HG03103 (cell line): ENCODE results near the gene RGS12.

Experiments
- ATAC-seq: cut with Tn5 transposase; IDR thresholded peaks from one replicate; pipeline ENCODE4 v1.9.1; 2021; ENCODE audit warnings: low read depth; ENCODE audit not compliant: unreplicated experiment

The RGS12 gene

DNA sequence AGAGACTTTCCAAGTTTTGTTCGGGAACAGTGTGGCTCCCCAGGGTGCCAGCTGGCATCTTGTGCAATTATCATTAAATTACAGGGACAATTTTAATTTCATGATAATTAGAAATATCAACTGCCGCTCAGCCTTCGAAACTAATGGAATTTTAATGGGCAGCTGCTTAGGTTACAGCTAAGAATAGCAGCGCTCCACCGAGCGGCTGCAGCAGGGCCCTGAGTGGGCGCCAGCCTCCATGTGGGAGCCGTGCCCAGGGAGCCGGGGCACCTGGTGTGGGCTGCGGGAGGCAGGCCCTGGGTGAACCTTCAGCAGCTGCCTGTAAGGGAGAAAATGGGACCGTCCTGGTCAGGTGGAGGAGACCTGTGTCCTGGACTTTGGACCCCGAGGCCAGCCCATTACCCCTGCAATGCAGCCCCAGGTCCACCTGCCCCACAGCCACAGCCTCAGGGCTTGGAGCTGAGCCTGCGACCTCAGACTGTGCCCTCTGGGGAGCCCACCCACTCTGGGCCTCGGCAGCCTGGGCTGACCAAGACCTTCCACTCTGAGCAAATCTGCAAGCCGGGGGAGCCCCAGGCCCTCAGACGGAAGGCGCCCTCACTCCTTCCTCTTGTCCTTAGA, 22.7 kb upstream of the RGS12 start:
- no peak for ATAC-seq

- ATAC-seq = no peak
These were observed 21.7 kb upstream of the RGS12 start for GRCh38 chr4:3271131-3271530.

- no peak for ATAC-seq
These were observed 15.8 kb upstream of the RGS12 start for GRCh38 chr4:3276986-3277385.

- no peak for ATAC-seq
These were observed 12.4 kb upstream of the RGS12 start for GRCh38 chr4:3280466-3280865.

GRCh38 chr4:3283483-3283882, 9.3 kb upstream of the RGS12 start:
- ATAC-seq = no peak

GRCh38 chr4:3283916-3284315, 8.9 kb upstream of the RGS12 start:
- ATAC-seq = no peak

GRCh38 chr4:3284734-3285557, 7.9 kb upstream of the RGS12 start:
- ATAC-seq = no peak

- peak; percentile 83 for ATAC-seq
These were observed 7.1 kb upstream of the RGS12 start for GRCh38 chr4:3285558-3286334.

GRCh38 chr4:3286335-3287175, 6.3 kb upstream of the RGS12 start:
- ATAC-seq = peak; percentile 4

GRCh38 chr4:3287271-3287971, 5.4 kb upstream of the RGS12 start:
- no peak for ATAC-seq

- ATAC-seq = no peak
These were observed 4.8 kb upstream of the RGS12 start for GRCh38 chr4:3287972-3288570.

DNA sequence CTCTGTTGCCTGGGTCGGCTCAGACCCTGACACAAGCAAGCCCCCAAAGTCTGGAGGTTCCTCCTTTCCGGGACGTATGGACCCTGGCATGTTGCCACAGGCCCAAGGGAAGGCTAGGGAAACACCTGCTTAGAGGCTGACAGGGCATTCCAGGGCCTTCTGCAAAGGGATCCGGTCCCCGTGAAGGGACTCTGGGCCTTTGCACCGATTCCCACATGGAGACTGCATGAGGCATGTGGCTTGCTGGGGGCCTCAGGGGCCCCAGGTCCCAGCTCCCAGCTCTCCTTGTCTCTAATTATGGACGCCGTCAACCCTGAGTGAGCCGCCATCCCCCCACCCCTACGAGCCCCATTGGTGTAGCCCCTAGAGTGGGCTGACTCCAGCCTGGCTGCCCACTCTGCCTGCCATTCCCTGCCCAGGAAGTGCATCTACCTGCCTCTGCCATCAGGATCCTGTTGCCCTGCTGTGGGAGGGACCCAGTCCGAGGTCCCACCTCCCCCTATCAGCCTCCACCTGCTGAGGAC, 4.2 kb upstream of the RGS12 start:
- no peak for ATAC-seq

DNA sequence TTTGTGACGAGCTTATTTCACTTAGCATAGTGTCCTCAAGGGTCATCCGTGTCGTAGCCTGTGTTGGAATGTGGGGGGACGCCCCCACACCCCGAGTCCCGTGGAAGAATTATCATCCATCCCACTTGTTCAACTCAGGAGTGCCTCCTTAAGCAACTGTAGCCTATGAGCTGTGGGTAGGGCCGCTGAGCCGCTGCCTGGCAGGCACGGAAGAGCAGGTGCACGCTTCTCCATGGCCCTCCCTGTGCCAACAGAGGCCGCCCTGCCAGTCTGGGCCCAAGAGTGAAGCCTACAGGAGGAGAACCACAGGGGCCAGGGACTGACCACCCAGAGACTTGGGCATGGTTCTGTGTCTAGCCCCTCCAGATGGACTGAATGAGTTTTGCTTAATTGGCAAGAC, 2.3 kb upstream of the RGS12 start:
- no peak for ATAC-seq

DNA sequence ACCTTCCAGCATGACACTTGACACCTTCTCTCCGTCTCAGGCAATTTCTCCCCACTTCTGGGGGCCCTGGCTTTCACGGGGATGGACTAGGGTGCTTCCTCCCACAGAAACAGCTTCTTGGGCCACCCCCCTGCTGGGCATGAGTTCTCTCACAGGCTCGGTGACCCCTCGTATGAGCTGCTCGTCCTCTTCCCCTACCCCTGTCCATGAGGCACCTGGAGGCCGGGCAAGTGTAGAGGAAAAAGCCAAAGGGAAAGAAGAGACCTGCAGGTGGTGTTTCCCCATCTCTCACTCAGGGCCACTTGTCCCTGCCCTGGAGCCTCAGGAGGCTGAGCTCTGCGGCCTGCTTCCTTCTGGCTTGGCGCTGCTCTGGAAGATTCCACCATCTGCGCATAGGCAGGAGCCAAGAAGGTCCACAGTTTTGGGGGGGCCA, 1.9 kb upstream of the RGS12 start:
- no peak for ATAC-seq

- ATAC-seq = no peak
These were observed 1.3 kb upstream of the RGS12 start for GRCh38 chr4:3291411-3291968.

- peak; percentile 6 for ATAC-seq
These were observed 751 bp upstream of the RGS12 start for GRCh38 chr4:3291969-3292570.

DNA sequence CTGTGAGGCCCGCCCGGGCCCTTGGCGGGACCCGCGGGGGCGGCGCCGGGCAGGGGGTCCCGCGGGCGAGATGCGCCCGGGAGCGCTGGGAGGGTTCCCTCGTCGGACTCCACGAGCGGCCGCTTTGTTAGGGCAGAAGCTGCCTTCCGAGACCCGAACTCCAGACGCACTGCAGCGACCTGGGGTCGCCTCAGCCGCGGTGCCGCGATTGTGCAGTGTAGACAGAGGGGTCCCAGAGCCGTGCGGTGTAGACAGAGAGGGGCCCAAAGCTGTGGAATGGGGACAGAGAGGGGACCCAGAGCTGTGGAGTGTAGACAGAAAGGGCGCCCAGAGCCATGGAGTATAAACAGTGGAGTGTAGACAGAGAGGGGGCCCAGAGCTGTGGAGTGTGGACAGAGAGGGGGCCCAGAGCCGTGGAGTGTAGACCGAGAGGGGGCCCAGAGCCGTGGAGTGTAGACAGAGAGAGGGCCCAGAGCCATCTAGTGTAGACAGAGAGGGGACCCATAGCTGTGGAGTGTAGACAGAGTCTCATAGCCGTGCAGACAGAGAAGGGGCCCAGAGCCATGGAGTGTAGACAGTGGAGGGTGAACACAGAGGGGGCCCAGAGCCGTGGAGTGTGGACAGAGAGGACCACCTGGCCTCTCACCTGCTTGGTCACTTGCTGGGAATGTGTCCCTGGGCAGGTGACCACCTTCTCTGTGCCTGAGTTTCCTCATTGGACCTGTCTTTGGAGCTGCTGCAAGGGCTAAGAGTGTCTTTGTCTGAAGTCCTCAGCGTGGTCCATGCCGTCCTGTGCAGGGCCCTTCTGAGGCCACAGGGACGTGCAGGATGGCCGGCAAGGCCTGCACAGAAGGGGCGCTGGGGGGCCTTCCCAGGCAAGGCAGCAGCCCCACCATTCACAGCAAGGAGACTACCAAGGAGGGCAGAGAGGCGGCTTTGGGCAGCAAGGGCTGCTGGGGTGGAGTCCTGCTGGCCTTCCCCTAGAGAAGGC, 875 bp downstream of the RGS12 start:
- no peak for ATAC-seq
